Gastrocnemius medialis (tissue), 4 donors: ENCODE data around the gene MAN1C1.

Experiments used
- CTCF ChIP-seq, 5 experiments: fragments of 450-650 bp in 3 of 5; fragments of 200-600 bp in 2 of 5; sonication (generic) in 2 of 5; IDR thresholded peaks in 4 of 5; conservative IDR thresholded peaks in 1 of 5; 1 replicate in 4 of 5; 2 replicates in 1 of 5; pipeline ENCODE4 v1.5.1; 2016 to 2019; ENCODE audit warnings: antibody characterized with exemption in 5 of 5, mild to moderate bottlenecking in 3 of 5, moderate library complexity in 3 of 5
- POLR2A ChIP-seq, 2 donors: fragments of 450-650 bp; IDR thresholded peaks; one replicate each; pipeline ENCODE4 v1.6.1; 2017; ENCODE audit warnings: antibody characterized with exemption in 2 of 2, mild to moderate bottlenecking in 2 of 2, moderate library complexity in 2 of 2

DNA sequence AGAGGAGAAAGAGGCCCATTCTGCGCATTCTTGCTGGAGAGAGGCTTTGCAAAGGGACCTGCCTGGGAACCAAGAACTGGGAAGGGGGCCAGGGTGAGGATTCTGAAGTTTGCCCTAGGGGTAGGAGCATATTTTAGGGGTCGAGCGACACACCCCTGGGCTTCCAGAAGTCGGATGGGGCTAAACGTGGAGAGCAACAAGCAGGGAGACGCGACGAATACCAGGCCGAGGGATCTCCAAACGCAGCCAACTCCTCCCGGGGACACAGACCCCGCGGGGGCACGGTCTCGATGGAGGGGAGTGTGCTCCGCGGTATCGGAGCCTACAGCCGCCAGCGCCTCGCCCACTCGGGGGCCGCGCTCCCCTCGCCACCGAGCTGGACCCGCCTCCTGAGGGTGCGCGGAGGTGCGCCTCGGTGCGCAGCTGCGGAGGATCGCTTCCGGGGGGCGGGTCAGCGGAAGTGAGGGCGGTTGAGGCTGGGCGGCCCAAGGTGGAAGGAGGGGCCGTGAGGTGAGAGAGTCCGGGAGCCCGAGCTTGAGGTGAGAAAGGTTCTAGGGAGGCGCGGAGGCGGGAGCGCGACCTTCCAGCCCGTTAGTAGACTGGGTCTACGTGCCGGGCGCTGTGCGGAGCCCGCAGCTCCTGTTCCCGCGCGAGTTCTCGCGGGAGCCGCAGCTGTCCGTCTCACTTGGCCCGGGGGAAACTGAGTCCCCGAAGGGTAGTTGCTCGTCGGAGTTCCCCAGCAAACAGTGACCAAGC is 203.1 kb downstream of the MAN1C1 start, which contains the start of gene MTFR1L:
- TF ChIP-seq CTCF (IDR thresholded peaks at IDR 0.05 in 4 of 5, conservative IDR thresholded peaks at IDR 0.05 in 1 of 5) (no peak), POLR2A (IDR thresholded peaks at IDR 0.05) (peak; percentile 93 to 94)
